ENCODE data around the gene USP48. TPM values are rescaled to one million over a fixed set of nuclear protein-coding genes. Genes with fewer than 3 reads are reported as not detected.

The USP48 gene
- total and polyA plus RNA-seq, 10 donors, result 17.5 to 105 (median 82.4) TPM

DNA sequence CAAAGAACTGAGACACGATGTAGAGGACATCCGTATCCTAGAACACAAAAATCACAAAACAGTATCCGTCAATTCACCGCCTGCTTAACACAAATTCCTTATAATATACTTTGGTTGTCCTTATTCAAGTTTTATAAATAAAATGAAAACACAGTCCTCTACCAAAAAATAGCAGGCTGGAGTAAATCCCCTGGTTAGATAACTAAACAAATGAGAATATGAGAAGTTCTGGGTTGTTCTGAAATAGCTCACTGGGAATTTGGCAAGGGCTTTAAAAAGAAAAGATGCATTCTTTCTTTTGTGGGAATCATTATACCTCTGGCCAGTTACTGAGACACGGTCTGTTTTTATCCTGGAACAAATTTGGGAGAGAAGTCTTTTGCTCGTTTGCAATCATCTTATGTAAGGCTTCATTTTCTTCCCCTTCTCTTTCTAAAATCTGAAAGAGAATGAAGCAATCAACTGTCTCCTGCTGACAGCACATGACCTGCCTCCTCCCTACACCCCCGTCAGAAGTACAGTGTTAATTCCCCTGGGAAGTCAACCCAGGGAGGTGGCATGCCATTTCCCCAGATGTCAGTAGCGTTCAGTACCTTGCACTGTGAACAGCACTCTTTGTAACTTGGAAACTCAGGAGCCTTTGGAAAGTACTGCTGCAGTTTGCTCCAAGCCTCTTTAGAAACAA lies 76.7 kb downstream of the USP48 start:
- TF ChIP-seq, protein P1, sequence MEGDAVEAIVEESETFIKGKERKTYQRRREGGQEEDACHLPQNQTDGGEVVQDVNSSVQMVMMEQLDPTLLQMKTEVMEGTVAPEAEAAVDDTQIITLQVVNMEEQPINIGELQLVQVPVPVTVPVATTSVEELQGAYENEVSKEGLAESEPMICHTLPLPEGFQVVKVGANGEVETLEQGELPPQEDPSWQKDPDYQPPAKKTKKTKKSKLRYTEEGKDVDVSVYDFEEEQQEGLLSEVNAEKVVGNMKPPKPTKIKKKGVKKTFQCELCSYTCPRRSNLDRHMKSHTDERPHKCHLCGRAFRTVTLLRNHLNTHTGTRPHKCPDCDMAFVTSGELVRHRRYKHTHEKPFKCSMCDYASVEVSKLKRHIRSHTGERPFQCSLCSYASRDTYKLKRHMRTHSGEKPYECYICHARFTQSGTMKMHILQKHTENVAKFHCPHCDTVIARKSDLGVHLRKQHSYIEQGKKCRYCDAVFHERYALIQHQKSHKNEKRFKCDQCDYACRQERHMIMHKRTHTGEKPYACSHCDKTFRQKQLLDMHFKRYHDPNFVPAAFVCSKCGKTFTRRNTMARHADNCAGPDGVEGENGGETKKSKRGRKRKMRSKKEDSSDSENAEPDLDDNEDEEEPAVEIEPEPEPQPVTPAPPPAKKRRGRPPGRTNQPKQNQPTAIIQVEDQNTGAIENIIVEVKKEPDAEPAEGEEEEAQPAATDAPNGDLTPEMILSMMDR (IDR thresholded peaks at IDR 0.05 in 8 of 11, conservative IDR thresholded peaks at IDR 0.05 in 3 of 11), result no peak
- no peak for TF ChIP-seq POLR2AphosphoS5 (IDR thresholded peaks at IDR 0.05)
- no peak for TF ChIP-seq POLR2A (IDR thresholded peaks at IDR 0.05)
- 65 to 80% (median 74%) methylated on average over 8 of the region's 8 CpGs for WGBS, 5 donors
- no peaks in the 10 kb centered on the region for H3K27me3 ChIP-seq (replicated peaks in 1 of 7)
- H3K4me3 ChIP-seq, result no peak overlapping the region
- H3K36me3 ChIP-seq, result peaks cover 0 to 97% (median 58%) of the 10 kb centered on the region in 6 donors
- H3K4me1 ChIP-seq, result peaks cover 0 to 36% (median 6%) of the 10 kb centered on the region in 6 donors
- no peak for DNase-seq
- H3K27ac ChIP-seq, result peak overlapping the region in 1 of 8 donors; percentile 5
- intact Hi-C loops (cut with DNase I; ENCODE audit: low total_unique reads), result no loop called here
- H3K9me3 ChIP-seq, result no peaks in the 10 kb centered on the region

DNA sequence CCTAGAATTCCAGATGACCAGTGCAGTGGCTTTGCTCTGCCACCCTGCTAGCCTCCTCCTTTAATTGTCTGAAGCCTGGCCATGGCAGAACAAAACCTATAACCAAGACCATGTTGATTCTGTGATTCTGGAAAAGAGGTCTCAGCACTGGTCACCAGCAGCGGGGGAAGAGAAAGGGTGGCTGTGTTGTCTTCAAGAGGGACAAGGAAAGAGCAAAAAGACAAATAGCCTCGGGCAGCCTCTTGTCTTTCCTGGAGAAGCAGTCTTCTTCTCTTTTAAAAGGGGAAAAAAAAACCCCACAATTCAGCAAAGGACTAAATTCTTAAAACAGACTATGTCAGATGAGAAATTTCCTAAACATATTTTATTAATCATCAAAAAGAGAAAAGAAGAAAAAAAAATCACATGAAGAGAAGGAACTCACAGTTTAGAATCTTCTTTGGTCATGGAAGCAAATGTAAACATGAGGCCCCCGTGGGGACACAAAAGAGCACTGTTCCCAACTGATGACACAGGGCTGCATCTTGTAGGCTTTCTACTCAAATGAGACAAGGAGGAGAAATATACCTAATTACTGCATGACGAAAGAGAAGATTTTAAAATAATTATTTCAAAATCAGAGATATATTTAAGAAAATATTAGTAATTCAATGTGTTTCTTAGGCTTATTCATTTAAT lies 77.5 kb downstream of the USP48 start:
- Histone ChIP-seq H3K4me3 (no peak overlapping the region), H3K9me3 (no peaks in the 10 kb centered on the region), H3K4me1 (peaks cover 0 to 36% (median 6%) of the 10 kb centered on the region in 6 donors), H3K36me3 (peaks cover 0 to 97% (median 60%) of the 10 kb centered on the region in 6 donors), H3K27me3 (replicated peaks in 1 of 7) (no peaks in the 10 kb centered on the region), H3K27ac (no peak overlapping the region)
- TF ChIP-seq, protein P1 (IDR thresholded peaks at IDR 0.05 in 8 of 11, conservative IDR thresholded peaks at IDR 0.05 in 3 of 11), result no peak
- TF ChIP-seq POLR2AphosphoS5 (IDR thresholded peaks at IDR 0.05) (no peak), POLR2A (IDR thresholded peaks at IDR 0.05) (no peak)
- intact Hi-C loops (cut with DNase I; ENCODE audit: low total_unique reads), result no loop called here
- 78 to 87% (median 84%) methylated on average over 4 of the region's 4 CpGs for WGBS, 5 donors
- no peak for DNase-seq

DNA sequence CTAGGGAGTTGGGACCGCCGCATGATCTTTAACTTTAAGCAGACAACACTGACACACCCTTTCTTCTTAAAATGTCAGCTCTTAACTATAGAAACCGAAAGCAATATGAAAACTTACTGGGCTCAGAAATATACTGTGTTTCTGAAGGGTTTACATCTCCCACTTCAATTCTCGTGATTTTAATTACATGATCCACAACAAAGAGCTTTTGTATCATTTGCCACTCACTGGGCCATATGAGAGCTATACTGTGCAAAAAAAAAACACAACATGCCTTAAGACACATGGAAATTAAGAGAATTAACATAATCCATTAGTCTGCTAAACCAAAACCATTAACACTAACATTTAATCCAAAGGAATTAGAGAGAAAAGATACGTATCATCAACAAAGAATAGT lies 78.8 kb downstream of the USP48 start:
- no peak for DNase-seq
- no peak overlapping the region for H3K4me3 ChIP-seq
- TF ChIP-seq, protein P1 (IDR thresholded peaks at IDR 0.05 in 8 of 11, conservative IDR thresholded peaks at IDR 0.05 in 3 of 11), result no peak
- TF ChIP-seq POLR2AphosphoS5 (IDR thresholded peaks at IDR 0.05) (no peak), POLR2A (IDR thresholded peaks at IDR 0.05) (no peak)
- no peak overlapping the region for H3K27ac ChIP-seq
- intact Hi-C loops (cut with DNase I; ENCODE audit: low total_unique reads), result no loop called here
- peaks cover 0 to 98% (median 70%) of the 10 kb centered on the region in 6 donors for H3K36me3 ChIP-seq
- no peaks in the 10 kb centered on the region for H3K27me3 ChIP-seq (replicated peaks in 1 of 7)
- H3K4me1 ChIP-seq, result peaks cover 0 to 36% (median 6%) of the 10 kb centered on the region in 6 donors
- H3K9me3 ChIP-seq, result no peaks in the 10 kb centered on the region
- whole genome bisulfite sequencing, 5 donors, result 84 to 89% (median 88%) methylated on average over 5 of the region's 5 CpGs

DNA sequence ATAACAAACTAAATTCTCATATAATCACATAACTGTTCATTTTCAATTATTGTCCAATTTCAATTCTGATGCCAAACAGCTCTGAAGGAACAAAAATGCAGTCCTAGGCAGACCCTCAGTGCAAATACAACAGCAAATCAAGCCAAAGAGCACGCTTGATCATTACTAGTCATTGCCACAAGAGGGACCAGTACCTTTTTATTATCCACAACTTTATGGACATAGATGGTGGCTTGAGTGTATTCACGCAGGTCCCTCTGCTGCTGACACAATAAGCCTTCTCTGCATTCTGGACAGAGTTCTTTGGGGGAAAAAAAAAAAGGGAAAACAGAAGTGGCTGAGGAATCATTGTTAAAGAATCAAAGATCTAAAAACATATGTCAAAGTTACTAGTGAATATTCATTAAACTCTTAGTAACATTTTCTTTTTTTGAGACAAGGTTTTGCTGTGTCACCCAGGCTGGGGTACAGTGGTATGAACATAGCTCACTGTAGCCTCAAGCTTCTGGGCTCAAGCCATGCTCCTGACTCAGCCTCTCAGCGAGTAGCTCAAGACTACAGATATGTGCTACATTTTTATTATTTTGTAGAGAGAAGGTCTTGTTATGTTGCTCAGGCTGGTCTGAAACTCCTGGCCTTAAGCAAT lies 79.5 kb downstream of the USP48 start:
- no peak for DNase-seq
- TF ChIP-seq, protein P1 (IDR thresholded peaks at IDR 0.05 in 8 of 11, conservative IDR thresholded peaks at IDR 0.05 in 3 of 11), result peak in 7 of 11 experiments; percentile 16 to 41 (median 33)
- TF ChIP-seq POLR2AphosphoS5 (IDR thresholded peaks at IDR 0.05), result no peak
- intact Hi-C loops (cut with DNase I; ENCODE audit: low total_unique reads), result no loop called here
- no peak overlapping the region for H3K4me3 ChIP-seq
- WGBS, 5 donors, result 69 to 83% (median 74%) methylated on average over 3 of the region's 3 CpGs
- no peak overlapping the region for H3K27ac ChIP-seq
- peaks cover 0 to 98% (median 73%) of the 10 kb centered on the region in 6 donors for H3K36me3 ChIP-seq
- H3K9me3 ChIP-seq, result no peaks in the 10 kb centered on the region
- H3K27me3 ChIP-seq (replicated peaks in 1 of 7), result no peaks in the 10 kb centered on the region
- H3K4me1 ChIP-seq, result peaks cover 0 to 36% (median 6%) of the 10 kb centered on the region in 6 donors

Data from spleen (tissue), 11 donors.